GM21717 (cell line): Measurements from ENCODE around the gene ETFBKMT.

Experiments used
- ATAC-seq: cut with Tn5 transposase; IDR thresholded peaks from one replicate; pipeline ENCODE4 v1.9.1; 2021; ENCODE audit warnings: mild to moderate bottlenecking, moderate library complexity; ENCODE audit not compliant: unreplicated experiment

The ETFBKMT gene

GRCh38 chr12:31659087-31659942, at the start of gene ETFBKMT:
Gene ETFBKMT (plus strand): TSS chr12:31659688. CDS start chr12:31661954, 2,266 bp downstream.
- ATAC-seq = peak; percentile 97

- no peak for ATAC-seq
Observed at GRCh38 chr12:31612819-31613218, 46.7 kb upstream of the ETFBKMT start.

GRCh38 chr12:31618228-31619025, 41.1 kb upstream of the ETFBKMT start:
- ATAC-seq = no peak

- ATAC-seq = no peak
Observed at GRCh38 chr12:31620311-31620710, 39.2 kb upstream of the ETFBKMT start.

GRCh38 chr12:31622038-31622437, 37.5 kb upstream of the ETFBKMT start:
- no peak for ATAC-seq

GRCh38 chr12:31626270-31626995, 33.1 kb upstream of the ETFBKMT start:
- no peak for ATAC-seq

GRCh38 chr12:31627456-31628054, 31.9 kb upstream of the ETFBKMT start:
- ATAC-seq = no peak

- no peak for ATAC-seq
Observed at GRCh38 chr12:31629756-31630732, 29.4 kb upstream of the ETFBKMT start.

GRCh38 chr12:31631023-31631724, 28.3 kb upstream of the ETFBKMT start:
- no peak for ATAC-seq

GRCh38 chr12:31631809-31632208, 27.7 kb upstream of the ETFBKMT start:
- no peak for ATAC-seq

GRCh38 chr12:31633464-31633863, 26.0 kb upstream of the ETFBKMT start:
- ATAC-seq = no peak

- ATAC-seq = no peak
Observed at GRCh38 chr12:31634620-31635019, 24.9 kb upstream of the ETFBKMT start.

- ATAC-seq = no peak
Observed at GRCh38 chr12:31641509-31642090, 17.9 kb upstream of the ETFBKMT start.

- ATAC-seq = no peak
Observed at GRCh38 chr12:31644536-31644935, 15.0 kb upstream of the ETFBKMT start.

- no peak for ATAC-seq
Observed at GRCh38 chr12:31645924-31646323, 13.6 kb upstream of the ETFBKMT start.

- ATAC-seq = no peak
Observed at GRCh38 chr12:31647086-31647491, 12.4 kb upstream of the ETFBKMT start.

GRCh38 chr12:31650918-31651317, 8.6 kb upstream of the ETFBKMT start:
- no peak for ATAC-seq

GRCh38 chr12:31651893-31652521, 7.5 kb upstream of the ETFBKMT start:
- ATAC-seq = no peak
